Stomach (tissue), 4 donors: ENCODE data around the gene VEZT.

Experiments
- EP300 ChIP-seq: sonication (generic); formaldehyde crosslinking; IDR thresholded peaks from one replicate; pipeline ENCODE4 v1.6.1; 2017; ENCODE audit warnings: antibody characterized with exemption
- POLR2A ChIP-seq, 4 donors: fragments of 450-650 bp; IDR thresholded peaks; one replicate each; pipeline ENCODE4 v1.6.1; 2016; ENCODE audit warnings: antibody characterized with exemption in 4 of 4, control low read depth in 2 of 4, mild to moderate bottlenecking in 1 of 4, moderate library complexity in 1 of 4
- POLR2AphosphoS5 ChIP-seq, 3 donors: sonication (generic); formaldehyde crosslinking; IDR thresholded peaks; one replicate each; pipeline ENCODE4 v1.6.1; 2016; ENCODE audit warnings: antibody characterized with exemption in 3 of 3
- TF ChIP-seq, protein P1 (sequence below), 7 experiments: fragments of 450-650 bp in 4 of 7; fragments of 200-600 bp in 3 of 7; sonication (generic) in 3 of 7; IDR thresholded peaks; one replicate each; pipeline ENCODE4 v1.5.1; 2016 to 2019; ENCODE audit warnings: antibody characterized with exemption in 7 of 7, control low read depth in 2 of 7, mild to moderate bottlenecking in 1 of 7

DNA sequence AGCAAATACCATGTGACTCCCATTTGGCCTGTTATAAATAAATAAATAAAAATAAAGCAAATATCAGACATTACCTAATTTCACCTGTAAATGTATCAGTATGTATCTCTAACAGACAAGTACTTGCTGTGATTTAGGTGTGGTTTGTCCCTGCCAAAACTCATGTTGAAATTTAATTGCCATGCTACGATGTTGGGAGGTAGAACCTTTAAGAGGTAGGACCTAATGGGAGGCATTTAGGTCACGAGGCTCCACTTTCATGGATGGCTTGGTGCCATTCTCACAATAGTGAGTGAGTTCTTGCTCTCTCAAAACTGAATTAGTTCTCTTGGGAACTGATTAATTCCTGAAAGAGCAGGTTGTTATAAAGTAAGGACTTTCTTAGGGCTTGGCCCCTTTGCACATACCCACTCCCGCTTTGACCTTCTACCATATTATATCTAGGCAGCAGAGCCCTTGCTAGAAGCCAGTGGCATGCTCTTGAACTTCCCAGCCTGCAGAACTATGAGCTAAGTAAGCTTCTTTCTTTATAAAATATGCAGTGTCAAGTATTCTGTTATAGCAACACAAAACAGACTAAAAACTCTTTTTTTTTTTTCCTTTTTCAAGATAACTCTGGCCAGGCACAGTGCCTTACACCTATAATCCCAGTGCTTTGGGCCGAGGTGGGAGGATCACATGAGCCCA lies 26.0 kb downstream of the VEZT start:
- no peak for TF ChIP-seq POLR2A (IDR thresholded peaks at IDR 0.05)
- TF ChIP-seq, protein P1, sequence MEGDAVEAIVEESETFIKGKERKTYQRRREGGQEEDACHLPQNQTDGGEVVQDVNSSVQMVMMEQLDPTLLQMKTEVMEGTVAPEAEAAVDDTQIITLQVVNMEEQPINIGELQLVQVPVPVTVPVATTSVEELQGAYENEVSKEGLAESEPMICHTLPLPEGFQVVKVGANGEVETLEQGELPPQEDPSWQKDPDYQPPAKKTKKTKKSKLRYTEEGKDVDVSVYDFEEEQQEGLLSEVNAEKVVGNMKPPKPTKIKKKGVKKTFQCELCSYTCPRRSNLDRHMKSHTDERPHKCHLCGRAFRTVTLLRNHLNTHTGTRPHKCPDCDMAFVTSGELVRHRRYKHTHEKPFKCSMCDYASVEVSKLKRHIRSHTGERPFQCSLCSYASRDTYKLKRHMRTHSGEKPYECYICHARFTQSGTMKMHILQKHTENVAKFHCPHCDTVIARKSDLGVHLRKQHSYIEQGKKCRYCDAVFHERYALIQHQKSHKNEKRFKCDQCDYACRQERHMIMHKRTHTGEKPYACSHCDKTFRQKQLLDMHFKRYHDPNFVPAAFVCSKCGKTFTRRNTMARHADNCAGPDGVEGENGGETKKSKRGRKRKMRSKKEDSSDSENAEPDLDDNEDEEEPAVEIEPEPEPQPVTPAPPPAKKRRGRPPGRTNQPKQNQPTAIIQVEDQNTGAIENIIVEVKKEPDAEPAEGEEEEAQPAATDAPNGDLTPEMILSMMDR (IDR thresholded peaks at IDR 0.05): no peak
- no peak for TF ChIP-seq EP300
- TF ChIP-seq POLR2AphosphoS5 (IDR thresholded peaks at IDR 0.05): no peak
